GM12878 (cell line): ENCODE measurements around the gene GLB1L.

Experiments used
- CTCF ChIP-seq, 3 experiments: IDR thresholded peaks in 2 of 3; conservative IDR thresholded peaks in 1 of 3; 2 replicates each; pipeline ENCODE4 v1.5.1; 2011; ENCODE audit warnings: low read depth in 3 of 3, low read length in 3 of 3, mild to moderate bottlenecking in 3 of 3, control low read depth in 2 of 3, moderate library complexity in 2 of 3, inconsistent platforms in 1 of 3, mixed read lengths in 1 of 3; ENCODE audit not compliant: control insufficient read depth in 2 of 3, insufficient read depth in 1 of 3; ENCODE audit errors: extremely low read depth in 1 of 3
- SRF ChIP-seq, 2 experiments: IDR thresholded peaks; 2 replicates each; pipeline ENCODE4 v1.6.1; 2011; ENCODE audit warnings: low read depth in 2 of 2, low read length in 2 of 2, mild to moderate bottlenecking in 1 of 2, moderate library complexity in 1 of 2

DNA sequence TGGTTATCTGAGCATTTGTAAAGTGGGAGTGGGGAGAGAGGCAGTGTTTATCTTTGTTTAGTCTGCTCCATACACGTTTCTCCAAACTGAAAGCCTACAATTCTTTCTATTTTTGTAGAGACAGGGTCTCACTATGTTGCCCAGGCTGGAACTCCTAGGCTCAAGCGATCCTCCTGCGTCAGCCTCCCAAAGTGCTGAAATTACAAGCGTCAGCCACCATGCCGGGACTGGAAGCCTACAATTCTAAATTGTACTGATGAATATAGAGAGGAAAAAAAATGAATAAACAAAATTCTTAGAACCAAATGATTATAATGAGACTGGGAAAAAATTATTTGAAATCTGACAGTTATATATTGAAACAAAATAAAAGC is 40.1 kb downstream of the GLB1L start:
- TF ChIP-seq SRF (IDR thresholded peaks at IDR 0.05; ENCODE audit: low read depth in 2 of 2, low read length in 2 of 2) (no peak), CTCF (IDR thresholded peaks at IDR 0.05 in 2 of 3, conservative IDR thresholded peaks at IDR 0.05 in 1 of 3; ENCODE audit: control insufficient read depth in 2 of 3, extremely low read depth in 1 of 3, insufficient read depth in 1 of 3, low read depth in 3 of 3, low read length in 3 of 3) (no peak)
